PC-9 (cell line): ENCODE results near the gene PDGFD.

Experiments used
- CTCF ChIP-seq: fragments of 200-600 bp; sonication (generic); conservative IDR thresholded peaks from 2 replicates; pipeline ENCODE4 v1.6.1; 2017; ENCODE audit warnings: mixed run types, antibody characterized with exemption, mild to moderate bottlenecking, moderate library complexity
- EZH2 ChIP-seq: fragments of 200-600 bp; sonication (generic); IDR thresholded peaks from 2 replicates; pipeline ENCODE4 v1.8.0; 2017; ENCODE audit warnings: antibody characterized with exemption, low read depth

- TF ChIP-seq CTCF (no peak), EZH2 (no peak)
Measured at GRCh38 chr11:104148706-104149105, 15.2 kb downstream of the PDGFD start.
